HG03432 (cell line): ENCODE data around the gene DHX29.

ENCODE experiments used
- ATAC-seq: cut with Tn5 transposase; IDR thresholded peaks from one replicate; pipeline ENCODE4 v1.9.1; 2021; ENCODE audit warnings: mild to moderate bottlenecking, moderate library complexity; ENCODE audit not compliant: unreplicated experiment

DHX29 gene

GRCh38 chr5:55232985-55233928, 74.2 kb downstream of the DHX29 start, which contains the start of gene CCNO:
CCNO (minus strand) TSS chr5:55233608; CDS start chr5:55233523, 85 bp downstream.
- peak; percentile 61 for ATAC-seq

- ATAC-seq = peak; percentile 5
Measured at GRCh38 chr5:55232271-55232984, 75.1 kb downstream of the DHX29 start.

- ATAC-seq = no peak
Measured at GRCh38 chr5:55231919-55232270, 75.6 kb downstream of the DHX29 start.

- ATAC-seq = no peak
Measured at GRCh38 chr5:55231029-55231918, 76.2 kb downstream of the DHX29 start.

GRCh38 chr5:55230086-55230629, 77.3 kb downstream of the DHX29 start:
- ATAC-seq = no peak

- ATAC-seq = no peak
Measured at GRCh38 chr5:55227664-55228430, 79.6 kb downstream of the DHX29 start.

GRCh38 chr5:55226934-55227663, 80.4 kb downstream of the DHX29 start, which contains the start of gene MCIDAS:
MCIDAS (minus strand) TSS chr5:55227315; CDS start chr5:55227138, 177 bp downstream.
- peak; percentile 52 for ATAC-seq

- ATAC-seq = peak; percentile 70
Measured at GRCh38 chr5:55226027-55226933, 81.2 kb downstream of the DHX29 start.

GRCh38 chr5:55225346-55225745, 82.1 kb downstream of the DHX29 start:
- ATAC-seq = no peak

GRCh38 chr5:55223812-55224240, 83.7 kb downstream of the DHX29 start:
- ATAC-seq = no peak

GRCh38 chr5:55222985-55223811, 84.3 kb downstream of the DHX29 start:
- ATAC-seq = no peak

GRCh38 chr5:55222092-55222984, 85.2 kb downstream of the DHX29 start:
- ATAC-seq = no peak

GRCh38 chr5:55220433-55221185, 86.9 kb downstream of the DHX29 start:
- no peak for ATAC-seq

GRCh38 chr5:55219770-55220169, 87.7 kb downstream of the DHX29 start:
- ATAC-seq = no peak

- no peak for ATAC-seq
Measured at GRCh38 chr5:55218967-55219366, 88.5 kb downstream of the DHX29 start.
